GM18520 (cell line): ENCODE results near the gene MEOX1.

Experiments
- ATAC-seq: cut with Tn5 transposase; IDR thresholded peaks from one replicate; pipeline ENCODE4 v1.9.1; 2021; ENCODE audit not compliant: unreplicated experiment

Gene MEOX1

DNA sequence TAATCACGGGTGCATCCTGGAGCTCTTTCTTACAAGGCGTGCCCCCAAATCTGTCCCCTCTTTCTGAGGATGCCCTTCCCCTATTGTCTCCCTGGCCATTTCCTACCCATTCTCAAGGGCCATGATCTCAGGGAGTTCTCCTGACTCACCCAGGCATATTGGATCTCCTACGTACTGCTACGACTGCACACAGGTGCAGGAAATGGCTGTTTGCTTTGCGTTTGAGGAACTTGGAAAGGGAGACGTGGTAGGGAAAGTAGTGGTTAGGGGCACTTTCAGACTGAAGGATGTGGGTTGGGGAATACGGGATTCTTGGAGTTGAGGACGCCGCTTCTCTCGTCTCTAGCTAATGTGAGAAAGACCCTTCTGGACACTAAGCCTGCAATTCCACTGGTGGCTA is 18.7 kb upstream of the MEOX1 start:
- ATAC-seq, result no peak

DNA sequence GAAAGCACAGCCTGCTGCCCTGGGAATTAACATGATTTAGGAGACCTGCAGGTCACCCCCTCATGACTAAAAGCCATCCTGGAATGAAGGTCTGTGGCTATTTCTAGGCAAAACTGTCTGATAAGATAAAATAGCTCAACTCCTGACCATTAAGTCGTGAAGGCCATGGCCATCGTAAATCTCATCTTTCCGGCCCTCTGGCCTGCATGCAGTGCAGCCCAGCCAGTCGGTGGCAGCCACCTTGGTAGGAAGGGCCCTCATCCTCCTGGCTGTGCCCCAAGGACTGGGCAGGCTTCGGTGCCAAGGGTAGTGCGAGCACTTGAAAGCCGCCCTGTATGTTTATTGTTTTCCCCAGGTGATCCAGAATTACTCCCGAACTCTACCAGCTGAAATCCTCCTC is 18.2 kb upstream of the MEOX1 start:
- no peak for ATAC-seq

DNA sequence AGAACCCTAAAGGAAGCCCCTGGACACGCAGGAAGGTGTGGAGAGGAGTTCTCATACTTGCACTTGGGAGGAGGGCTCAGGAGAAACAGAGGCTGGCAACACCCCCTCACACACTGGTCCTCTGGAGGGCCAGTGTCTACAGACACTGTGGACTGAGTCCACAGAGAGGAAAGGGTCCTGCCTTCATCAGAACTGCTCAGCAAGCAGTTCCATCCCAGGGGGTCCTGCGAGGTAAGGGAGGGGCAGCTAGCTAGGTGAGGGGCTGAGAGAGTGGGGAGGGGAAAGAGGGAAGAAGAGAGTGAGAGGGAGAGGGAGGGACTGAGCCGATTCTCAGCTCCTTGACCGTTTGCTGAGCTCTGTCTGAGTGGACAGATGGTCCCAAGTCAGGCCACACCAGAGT is 17.7 kb upstream of the MEOX1 start:
- ATAC-seq, result no peak

DNA sequence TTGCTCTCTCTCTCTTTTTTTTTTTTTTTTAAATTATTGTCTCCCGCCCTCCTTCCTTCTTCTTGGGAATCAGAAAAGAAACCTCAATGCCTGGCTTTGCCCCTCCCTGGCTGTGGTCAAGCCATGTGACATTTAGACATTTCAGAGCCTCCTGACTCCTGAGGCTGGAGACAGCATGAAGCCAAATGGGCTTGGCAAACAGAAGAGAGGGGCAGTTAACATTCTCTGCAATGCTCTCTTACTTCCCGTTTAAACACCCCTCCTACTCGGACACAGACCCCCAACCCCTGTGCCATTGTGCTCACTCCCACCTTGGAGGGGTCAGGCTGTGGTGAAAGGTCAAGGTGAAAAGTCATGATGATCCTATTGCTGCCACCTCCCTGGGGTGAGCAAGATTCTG is 14.7 kb upstream of the MEOX1 start:
- no peak for ATAC-seq

DNA sequence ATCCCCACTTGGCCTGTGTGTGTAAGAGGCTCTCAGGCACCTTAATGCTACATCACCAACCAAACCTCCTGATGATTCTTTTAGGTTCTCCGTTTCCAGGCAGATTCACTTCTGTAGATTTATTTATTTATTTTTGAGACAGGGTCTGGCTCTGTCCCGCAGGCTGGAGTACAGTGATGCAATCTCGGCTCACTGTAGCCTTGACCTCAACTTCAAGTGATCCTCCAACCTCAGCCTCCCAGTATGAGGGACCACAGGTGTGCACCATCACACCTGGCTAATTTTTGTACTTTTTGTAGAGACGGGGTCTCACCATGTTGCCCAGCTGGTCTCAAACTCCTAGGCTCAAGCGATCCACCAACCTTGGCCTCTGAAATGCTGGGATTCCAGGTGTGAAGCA is 12.7 kb upstream of the MEOX1 start:
- no peak for ATAC-seq

DNA sequence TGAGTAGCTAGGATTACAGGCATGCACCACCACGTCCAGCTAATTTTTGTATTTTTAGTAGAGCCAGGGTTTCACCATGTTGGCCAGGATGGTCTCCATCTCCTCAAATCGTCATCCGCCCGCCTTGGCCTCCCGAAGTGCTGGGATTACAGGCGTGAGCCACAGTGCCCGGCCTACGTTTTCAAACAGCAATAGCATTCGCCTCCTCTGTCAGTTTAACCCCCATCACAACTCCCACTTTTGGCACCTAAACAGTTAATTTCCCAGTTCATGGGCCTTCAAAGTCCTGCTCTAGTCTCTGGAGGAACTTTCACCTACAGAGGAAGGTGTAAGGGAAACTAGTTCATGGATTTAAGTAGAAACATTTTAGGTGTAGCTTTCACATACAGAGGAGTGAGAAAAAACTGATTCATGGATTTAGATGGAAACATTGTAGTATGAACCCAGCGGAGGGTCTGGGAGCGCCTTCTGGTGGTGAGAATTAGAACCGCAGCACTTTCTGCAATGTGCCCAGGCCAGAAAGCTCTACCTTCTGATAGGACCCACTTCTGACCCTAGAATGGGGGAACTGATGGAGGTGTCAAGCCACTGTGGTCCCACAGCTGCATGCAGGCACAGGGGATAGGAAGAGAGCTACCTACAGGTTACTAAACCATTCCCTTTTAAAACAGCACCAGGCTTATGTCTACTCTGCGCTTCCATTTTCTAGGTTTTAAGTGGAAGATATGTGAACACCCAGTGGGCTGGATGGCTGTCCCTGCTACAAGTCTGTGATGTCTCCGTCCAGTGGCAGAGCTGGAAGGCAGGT is 12.0 kb upstream of the MEOX1 start:
- no peak for ATAC-seq

DNA sequence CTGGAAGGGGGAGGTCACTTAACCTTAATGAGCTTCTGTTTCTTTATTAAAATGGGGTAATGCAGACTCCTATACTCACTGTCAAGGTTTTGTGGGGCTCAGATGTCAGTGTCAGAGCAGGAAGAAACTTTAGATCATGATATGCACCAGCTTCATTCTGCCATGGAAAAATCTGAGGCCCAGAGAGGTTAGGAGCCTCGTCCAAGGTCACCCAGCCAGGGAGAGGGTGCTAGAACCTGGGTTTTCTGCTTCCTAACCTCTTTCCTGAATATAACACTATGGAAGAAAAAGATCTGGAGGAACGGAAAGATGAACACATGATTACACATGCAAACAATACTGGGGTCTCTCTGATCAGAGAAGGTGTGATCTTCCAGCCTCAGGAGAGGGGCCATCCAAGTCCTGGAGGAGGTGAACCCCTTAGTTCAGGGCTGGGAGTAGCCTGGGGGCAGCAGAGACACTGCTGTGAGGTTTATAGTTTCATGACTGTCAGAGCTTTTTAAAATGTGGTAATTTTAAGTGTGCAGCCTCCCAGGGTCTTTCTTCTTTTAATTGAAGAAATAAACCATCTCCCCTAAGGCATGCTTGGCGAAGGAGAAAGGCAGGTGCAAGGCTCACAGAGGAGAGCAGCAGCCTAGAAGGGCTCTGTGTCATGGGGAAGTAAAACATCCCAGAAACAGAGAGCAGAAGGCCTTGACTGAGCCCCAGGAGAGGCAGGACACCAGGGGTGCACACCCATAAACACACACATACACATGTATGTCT is 10.2 kb upstream of the MEOX1 start:
- no peak for ATAC-seq

DNA sequence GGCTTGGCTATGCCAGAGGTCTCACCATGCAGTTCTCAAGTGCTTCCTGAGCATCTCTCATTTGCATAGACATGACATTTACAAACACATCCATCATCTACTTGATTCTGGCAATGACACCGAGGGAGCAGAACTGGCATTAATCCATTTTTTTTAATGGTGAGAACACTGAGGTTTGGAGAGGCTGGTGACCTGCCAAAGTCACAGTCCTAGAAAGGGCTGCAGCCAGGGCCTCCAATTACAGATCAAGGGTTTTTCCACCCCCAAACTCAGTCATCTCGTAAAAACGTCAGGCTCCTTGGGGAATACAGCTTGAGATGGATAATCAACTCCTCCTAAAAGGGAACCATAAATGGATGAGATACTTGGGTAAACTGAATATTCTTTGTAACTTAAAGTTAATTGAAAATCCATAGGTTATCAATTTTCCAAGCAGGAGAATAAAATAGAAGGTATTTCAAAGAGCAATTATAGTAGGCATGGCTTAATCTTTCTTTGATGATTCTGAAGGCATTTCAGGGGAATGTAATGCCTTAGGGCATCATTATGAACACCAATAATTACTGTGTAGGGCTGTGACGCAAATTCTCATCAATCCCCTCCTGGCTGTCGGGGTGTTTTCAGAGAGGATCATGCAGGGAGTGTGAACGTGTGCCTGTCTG is 9.4 kb upstream of the MEOX1 start:
- ATAC-seq, result no peak

DNA sequence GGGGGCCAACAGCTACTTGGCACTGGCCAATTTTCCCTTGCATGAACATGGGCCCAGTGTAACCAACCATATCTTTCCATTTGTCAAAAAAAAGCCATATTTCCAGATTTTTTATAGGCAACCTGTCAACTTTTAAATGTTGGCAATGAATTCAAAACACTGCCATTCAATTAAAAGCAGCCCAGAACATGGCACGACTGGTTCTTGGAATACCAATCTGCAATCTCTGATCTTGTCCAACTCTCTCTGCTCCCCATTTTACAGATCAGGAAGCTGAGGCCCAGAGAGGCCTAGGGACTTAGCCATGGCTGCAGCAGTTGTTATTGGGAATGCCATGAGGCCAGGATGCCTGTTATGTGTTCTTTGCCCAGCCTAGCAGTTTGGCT is 8.9 kb upstream of the MEOX1 start:
- ATAC-seq, result no peak

DNA sequence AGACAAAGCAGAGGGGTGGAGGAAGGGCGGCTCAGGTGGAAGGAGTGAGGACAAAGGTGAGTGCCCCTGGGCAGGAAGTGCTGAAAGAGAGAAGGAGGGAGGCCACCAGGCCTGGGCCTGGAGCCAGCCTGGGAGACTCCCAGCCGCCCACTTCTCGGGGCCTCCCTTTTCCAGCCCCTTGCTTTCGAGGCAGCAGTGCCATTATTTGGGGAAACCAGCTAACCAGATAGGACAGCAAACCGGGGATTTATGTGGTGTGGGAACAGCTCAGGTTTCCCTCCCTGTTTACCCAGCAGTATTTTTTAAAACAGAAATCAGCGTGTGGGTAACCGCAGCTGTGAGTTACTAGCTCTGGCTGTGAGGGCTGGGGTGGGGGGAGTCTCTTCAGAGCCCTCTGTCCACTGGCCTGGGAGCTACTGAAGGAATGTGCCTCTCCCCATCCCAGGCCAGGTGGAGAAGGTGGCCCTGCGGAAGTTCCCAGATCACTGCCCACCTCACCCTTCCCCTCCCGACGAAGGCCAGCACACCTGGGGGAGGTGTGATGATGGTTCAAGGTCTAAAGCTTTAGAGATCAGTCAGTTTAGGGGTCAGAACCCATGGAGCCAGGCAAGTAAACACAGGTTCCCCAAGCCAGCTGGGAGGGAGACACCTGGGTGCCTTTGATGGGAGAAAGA is 8.4 kb upstream of the MEOX1 start:
- ATAC-seq, result no peak

DNA sequence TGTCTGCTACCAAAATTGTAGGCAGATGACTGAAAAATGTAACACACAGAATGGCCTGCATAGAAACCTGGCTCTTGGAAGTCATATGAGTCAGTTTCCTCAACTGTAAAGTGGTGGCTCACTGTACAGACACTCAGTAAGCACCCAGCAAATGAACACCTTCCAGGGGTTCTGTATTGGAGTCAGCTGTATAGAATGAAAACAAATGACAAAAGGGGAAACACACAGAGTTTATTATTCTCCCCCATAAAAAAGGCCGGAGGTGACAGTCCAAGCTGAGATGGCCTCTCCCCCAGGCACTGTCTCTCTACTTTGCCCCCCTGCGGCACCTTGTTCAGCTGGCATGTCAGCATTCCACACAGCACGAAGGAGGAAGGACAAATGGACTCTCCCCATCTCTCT is 6.2 kb upstream of the MEOX1 start:
- ATAC-seq, result no peak

DNA sequence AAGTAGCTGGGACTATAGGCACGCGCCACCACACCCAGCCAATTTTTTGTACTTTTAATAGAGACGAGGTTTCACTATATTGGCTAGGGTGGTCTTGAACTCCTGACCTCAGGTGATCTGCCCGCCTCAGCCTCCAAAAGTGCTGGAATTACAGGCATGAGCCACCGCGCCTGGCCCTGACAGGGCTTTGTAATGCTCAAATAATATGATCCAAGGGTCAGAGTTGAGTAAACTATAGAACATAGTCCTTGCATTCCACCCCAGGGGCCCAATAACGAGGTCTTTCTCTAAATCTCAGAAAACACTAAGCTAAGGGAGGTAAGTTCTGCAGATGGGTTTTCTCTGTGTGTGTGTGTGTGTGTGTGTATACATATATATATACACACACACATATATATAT is 5.8 kb upstream of the MEOX1 start:
- ATAC-seq, result no peak

DNA sequence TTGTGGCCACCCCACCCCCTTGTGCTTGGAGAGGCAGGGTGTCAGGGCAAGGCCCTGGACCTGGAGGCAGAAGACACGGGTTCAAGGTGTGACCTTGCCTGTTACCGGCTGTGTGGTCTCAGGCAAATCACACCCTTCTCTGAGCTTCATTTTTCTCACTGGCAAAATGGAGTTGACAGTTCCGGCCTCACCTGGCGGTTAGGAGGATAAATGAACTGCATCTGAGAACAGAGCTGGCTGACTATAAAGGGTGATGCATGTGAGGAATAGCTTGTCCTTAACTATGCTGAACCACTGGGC is 4.2 kb upstream of the MEOX1 start:
- ATAC-seq, result no peak

DNA sequence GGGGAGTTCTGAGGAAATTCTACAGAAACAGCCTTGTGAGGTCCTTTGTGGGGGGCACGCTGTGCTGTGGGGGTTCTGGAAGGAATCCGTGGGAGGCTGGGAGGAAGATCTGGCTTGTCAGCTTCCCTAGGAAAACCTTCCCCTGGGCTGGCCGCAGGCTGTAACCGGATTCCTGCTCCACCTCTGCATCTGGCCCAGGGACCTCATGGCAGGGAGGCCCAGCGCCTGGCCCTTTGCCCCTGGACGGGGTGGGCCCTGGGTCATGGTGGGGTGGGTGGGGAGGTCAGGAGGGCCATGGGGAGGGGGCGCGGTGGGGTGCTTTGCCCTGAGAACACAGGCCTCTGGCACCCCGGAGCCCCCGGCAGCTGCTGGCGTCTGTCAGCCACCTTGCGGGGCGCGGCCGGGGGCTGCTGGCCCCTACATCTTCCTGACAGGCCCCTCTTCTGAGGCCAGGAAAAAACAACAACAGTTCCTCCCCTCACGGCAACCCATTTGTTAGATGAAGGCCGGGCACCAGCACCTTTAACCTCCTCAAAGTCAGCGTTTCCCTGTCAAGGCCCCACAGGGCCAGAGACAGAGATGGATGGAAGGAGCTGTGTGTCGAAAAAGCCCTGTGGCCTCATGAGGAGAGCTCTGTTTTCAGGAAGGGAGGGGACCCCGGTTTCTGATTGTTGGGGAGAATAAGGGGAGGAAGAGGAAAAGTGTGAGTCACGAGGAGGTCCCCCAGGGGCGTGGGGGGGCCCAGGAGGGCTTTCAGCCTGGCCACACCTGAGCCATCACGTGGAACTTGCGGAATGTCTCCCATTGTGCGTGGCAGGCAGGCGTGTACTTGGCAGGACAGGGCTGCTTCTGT is 3.6 kb upstream of the MEOX1 start:
- no peak for ATAC-seq

DNA sequence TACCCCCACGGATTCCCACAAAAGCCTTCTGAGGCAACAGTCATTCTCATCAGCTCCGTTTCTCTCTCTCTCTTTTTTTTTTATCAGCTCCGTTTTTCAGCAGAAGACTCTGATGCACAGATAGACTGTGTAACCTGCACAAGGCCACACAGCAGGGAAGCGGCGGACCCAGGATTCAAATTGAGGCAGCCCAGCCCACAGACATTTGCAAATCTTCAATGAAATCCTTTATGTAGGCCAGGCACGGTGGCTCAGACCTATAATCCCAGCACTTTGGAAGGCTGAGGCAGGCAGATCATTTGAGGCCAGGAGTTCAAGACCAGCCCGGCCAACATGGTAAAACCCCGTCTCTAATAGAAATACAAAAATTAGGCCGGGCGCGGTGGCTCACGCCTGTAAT is 2.4 kb upstream of the MEOX1 start:
- ATAC-seq, result no peak

DNA sequence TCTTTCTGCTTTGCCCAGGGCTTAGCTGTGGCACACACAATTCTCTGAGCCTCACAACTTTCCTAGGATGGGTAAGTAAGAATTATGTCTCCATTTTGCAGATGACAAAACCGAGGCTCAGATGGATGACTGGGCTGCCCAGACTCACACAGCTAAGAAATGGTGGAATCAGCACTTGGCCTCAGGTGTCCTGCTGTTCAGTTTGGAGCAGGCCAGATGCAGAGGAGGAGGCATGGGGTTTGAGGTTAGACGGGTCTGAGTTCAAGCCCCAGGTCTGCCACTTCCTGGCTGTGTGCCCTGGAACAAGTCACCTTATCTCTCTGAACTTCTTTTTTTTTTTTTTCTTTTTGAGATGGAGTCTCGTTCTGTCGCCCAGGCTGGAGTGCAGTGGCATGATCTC is 1.7 kb upstream of the MEOX1 start:
- no peak for ATAC-seq

DNA sequence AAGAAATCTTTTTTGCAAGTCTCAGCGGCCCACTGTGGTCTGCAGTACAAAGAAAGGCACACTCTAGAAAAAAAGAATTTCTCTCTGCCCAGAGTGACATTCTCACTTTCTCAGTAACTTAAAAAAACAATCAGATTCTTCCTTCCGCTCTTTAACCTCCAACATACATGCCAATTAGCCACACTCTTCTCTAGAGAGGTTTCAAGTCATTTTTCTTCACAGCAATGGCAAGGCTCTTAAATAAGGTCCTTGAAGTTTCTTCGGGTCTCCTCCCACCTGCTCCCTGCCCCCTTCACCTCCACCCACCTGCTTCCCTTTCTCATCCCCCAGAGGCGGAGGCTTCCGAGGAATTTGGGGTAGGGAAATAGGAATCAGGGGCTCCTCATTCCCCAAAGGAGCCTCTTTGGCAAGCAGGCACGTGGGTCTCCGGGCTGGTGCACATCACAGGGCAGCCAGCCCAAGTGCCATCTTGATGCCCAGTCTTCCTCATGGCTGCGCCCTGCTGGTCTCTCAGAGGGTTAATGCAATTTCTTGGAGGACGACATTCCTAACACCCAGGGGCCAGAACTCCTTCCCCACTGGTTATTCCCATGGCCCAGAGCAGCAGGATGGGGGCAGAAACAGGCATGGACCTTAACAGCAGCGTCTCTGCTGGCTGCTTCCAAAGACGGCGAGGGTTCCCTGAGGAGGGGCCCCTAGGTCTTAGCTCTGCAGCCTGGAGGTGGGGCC is 855 bp upstream of the MEOX1 start:
- ATAC-seq, result no peak

DNA sequence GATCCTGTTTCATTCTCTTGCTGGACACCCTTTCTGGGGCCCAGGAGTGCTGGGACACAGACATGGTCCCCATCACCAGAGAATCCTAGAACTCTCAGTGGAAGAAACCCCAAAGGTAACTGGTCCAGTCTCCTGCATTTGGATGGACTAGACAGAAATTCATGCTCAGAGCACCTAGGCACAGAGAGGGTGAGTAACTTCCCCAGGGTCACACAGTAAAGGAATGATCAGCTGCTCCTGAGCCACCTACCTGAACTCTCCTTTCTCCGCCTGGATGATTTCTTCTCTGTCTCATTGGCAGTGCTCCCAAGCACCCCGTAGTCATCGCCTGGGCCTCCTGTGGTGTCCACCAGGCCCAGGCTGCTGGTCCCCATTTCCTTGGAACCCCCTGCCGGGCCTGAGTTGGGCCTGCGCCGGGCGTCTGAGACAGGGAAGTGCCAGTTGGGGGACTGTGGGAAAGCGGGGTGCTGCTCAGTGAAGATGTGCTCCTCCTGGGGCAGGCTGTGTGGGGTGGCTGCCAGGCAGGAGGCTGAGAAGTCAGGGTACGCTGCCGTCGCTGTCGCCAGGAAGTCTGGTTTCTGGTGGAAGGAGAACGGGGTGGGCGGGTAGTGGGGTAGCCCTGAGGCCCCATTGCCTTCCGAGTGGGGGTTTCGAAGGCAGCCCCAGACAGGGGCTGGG is 767 bp downstream of the MEOX1 start:
- ATAC-seq, result no peak

DNA sequence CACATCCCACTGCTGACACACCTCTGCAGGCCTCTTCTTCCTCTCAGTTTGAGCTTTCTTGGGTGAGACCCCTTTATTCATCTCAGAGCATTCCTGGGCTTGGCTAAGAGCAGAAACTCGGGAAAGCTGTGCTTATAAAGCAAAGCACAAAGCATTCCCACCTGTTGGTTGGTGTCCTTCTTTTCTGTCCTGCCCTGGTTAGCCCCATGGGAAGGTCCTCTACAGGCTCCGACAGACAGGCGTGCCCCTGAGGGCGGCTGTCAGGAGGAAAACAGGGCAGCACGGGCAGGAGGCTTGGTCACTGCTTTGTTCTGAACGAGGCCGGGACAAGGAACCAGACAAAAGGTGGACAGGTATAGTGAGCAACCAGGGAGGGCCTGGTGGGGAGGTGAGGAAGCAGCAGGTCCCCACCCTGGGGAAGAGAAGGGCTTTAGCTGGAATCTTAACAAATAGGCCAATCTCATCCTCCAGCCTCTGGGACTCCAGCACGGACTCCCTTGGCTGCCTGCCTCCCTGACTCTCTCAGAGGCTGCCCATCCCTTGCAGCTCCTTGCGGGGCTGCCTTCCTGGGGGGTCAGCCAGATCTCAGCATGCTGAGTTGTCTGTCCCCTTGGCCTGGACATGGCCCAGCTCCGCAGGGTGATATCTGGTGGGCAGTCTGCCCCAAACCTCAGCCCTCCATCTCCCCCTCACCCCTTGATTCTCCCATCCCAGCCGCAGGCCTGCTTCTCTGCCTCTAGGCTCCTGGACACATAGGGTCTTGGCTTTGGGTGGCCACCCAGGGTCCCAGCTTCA is 1.7 kb downstream of the MEOX1 start:
- ATAC-seq, result no peak
